ENCODE measurements around the gene SEC16A. TPM values are rescaled to one million over a fixed set of nuclear protein-coding genes. Genes with fewer than 3 reads are reported as not detected.

SEC16A gene
- total RNA-seq, 1 experiment from 2014 or later: 56.4 TPM

- Histone ChIP-seq H4K8ac (replicated peaks; ENCODE audit: insufficient read length, low read depth, low read length) (no peak overlapping the region), H2AFZ (ENCODE audit: low read length) (no peak overlapping the region), H3T11ph (ENCODE audit: low read length) (no peak overlapping the region), H3K4ac (ENCODE audit: low read depth, low read length) (no peak overlapping the region), H3K9me3 (ENCODE audit: control insufficient read depth, low read depth, low read length) (no peaks in the 10 kb centered on the region), H3K79me1 (ENCODE audit: insufficient read depth, low read depth, low read length, poor library complexity, severe bottlenecking) (peaks cover 4% of the 10 kb centered on the region), H3K27me3 (ENCODE audit: insufficient read depth, low read length) (no peaks in the 10 kb centered on the region), H2BK12ac (ENCODE audit: insufficient read length, low read depth, low read length) (no peak overlapping the region), H3K4me2 (ENCODE audit: insufficient read depth, insufficient read length, low read length) (no peak overlapping the region), H2BK15ac (ENCODE audit: low read depth, low read length) (no peak overlapping the region), H3K4me1 (ENCODE audit: insufficient read depth, low read length) (no peaks in the 10 kb centered on the region), H3K27ac (ENCODE audit: insufficient read length, low read depth, low read length) (no peak overlapping the region), H3K23ac (ENCODE audit: insufficient read length, low read depth, low read length) (no peak overlapping the region), H3K56ac (ENCODE audit: insufficient read length, low read depth, low read length) (no peak overlapping the region), H4K20me1 (ENCODE audit: control insufficient read depth, insufficient read depth, insufficient read length) (no peaks in the 10 kb centered on the region), H3K79me2 (ENCODE audit: insufficient read depth, low read length) (peaks cover 8% of the 10 kb centered on the region; the same call in 1 of the 2 replicates), H2BK120ac (ENCODE audit: low read depth, low read length, poor library complexity, severe bottlenecking) (no peak overlapping the region), H4K91ac (ENCODE audit: insufficient read length, low read depth, low read length) (no peak overlapping the region), H3K9ac (ENCODE audit: extremely low read depth, insufficient read length, low read length) (no peak overlapping the region), H3K14ac (ENCODE audit: insufficient read depth, low read length) (no peak overlapping the region), H2BK5ac (ENCODE audit: insufficient read length, low read length) (no peak overlapping the region), H4K5ac (ENCODE audit: insufficient read length, low read depth, low read length) (no peak overlapping the region), H3K18ac (ENCODE audit: insufficient read length, low read depth, low read length) (no peak overlapping the region), H2AK5ac (ENCODE audit: insufficient read length, low read length) (no peak overlapping the region), H2BK20ac (ENCODE audit: low read depth, low read length, poor library complexity, severe bottlenecking) (no peak overlapping the region), H3K23me2 (ENCODE audit: insufficient read length, low read depth, low read length, poor library complexity, severe bottlenecking) (no peaks in the 10 kb centered on the region)
- DNase-seq: no peak
- H3K36me3 Mint-ChIP-seq (ENCODE audit: insufficient read depth in 1 of 3, low read depth in 3 of 3): peaks cover 51 to 86% (median 84%) of the 10 kb centered on the region in 3 experiments; a peak in 6 of 7 replicates
- no peak overlapping the region for H3K27ac Mint-ChIP-seq
- no peak overlapping the region for H3K4me3 Mint-ChIP-seq
- no CpG with 5 or more reads among the region's 30 CpGs for WGBS (ENCODE audit: extremely low coverage, insufficient read length, low lambda C conversion rate)
- H3K27me3 Mint-ChIP-seq (ENCODE audit: low read depth): no peaks in the 10 kb centered on the region
- TF ChIP-seq, protein P1, sequence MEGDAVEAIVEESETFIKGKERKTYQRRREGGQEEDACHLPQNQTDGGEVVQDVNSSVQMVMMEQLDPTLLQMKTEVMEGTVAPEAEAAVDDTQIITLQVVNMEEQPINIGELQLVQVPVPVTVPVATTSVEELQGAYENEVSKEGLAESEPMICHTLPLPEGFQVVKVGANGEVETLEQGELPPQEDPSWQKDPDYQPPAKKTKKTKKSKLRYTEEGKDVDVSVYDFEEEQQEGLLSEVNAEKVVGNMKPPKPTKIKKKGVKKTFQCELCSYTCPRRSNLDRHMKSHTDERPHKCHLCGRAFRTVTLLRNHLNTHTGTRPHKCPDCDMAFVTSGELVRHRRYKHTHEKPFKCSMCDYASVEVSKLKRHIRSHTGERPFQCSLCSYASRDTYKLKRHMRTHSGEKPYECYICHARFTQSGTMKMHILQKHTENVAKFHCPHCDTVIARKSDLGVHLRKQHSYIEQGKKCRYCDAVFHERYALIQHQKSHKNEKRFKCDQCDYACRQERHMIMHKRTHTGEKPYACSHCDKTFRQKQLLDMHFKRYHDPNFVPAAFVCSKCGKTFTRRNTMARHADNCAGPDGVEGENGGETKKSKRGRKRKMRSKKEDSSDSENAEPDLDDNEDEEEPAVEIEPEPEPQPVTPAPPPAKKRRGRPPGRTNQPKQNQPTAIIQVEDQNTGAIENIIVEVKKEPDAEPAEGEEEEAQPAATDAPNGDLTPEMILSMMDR (conservative IDR thresholded peaks at IDR 0.05): no peak
- H3K4me1 Mint-ChIP-seq: no peaks in the 10 kb centered on the region
- no peaks in the 10 kb centered on the region for H3K9me3 Mint-ChIP-seq
Measured at GRCh38 chr9:136466155-136466541, 16.7 kb downstream of the SEC16A start.
